Cardiac atrium fibroblast (primary cell): ENCODE measurements around the gene CATSPERZ. TPM values are rescaled to one million over a fixed set of nuclear protein-coding genes. Genes with fewer than 3 reads are reported as not detected.

Experiments
- total RNA-seq: library from RNA; depleted of rRNA; stranded (reverse); fragments of >200 nt; gene quantifications from 2 replicates; pipeline ENCODE4 v1.2.3, GENCODE V29; 2015

The CATSPERZ gene, protein sequence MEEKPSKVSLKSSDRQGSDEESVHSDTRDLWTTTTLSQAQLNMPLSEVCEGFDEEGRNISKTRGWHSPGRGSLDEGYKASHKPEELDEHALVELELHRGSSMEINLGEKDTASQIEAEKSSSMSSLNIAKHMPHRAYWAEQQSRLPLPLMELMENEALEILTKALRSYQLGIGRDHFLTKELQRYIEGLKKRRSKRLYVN
- total RNA-seq = not detected in 2 replicates

DNA sequence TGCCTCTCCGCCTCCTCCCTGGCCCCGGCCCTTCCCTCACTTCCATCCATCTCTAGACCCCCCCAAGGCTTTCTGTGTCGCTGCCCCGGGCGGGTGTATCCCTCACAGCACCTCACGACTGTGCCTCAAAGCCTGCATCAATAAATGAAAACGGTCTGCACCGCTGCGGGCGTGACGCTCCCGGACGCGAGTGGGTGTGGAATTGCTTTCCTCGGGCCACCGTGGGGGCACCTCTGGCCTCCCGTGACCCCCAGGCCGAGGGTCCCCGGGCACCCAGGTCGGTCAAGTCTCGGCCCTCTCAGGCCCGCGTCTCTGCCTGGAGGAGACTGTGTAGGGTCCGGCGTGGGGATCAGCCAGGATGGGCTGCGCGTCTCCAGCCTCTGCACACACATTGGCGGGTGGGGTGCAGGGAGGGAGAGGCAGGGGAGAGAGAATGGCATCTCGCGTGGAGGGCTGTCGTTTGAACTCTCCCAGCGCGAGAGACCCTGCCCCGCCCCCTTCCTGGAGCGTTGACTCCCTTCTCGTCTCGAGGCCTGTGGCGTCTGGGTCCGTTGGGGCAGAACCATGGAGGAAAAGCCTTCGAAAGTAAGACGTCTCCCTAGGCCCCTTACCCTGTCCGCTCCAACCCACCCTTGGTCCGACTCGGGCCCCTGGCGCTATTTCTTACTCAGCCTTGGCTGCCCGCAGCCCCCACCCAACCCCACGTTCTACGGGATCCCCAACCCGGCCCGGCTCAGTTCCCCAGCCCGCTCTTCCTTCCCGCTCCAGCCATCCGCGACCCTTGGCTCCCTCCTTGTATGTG lies at the start of gene CATSPERZ:
TSS of gene CATSPERZ (plus strand) at position 512 of the 802 bp plus-strand sequence. CDS start at position 565, 53 bp downstream.

GRCh38 chr11:64251016-64251752 lies 49.0 kb upstream of the CATSPERZ start, which contains the start of gene PLCB3:
TSS of gene PLCB3 (plus strand) at chr11:64251530. CDS start at chr11:64251650, 120 bp downstream.

GRCh38 chr11:64284048-64284961 lies 15.9 kb upstream of the CATSPERZ start, which contains the start of gene BAD:
TSS of gene BAD (minus strand) at chr11:64284665. CDS start at chr11:64284368, 297 bp downstream.

GRCh38 chr11:64284962-64285884 lies 14.9 kb upstream of the CATSPERZ start, which contains the start of gene GPR137:
TSS of gene GPR137 (plus strand) at chr11:64285848. CDS start at chr11:64286525, 677 bp downstream.

DNA sequence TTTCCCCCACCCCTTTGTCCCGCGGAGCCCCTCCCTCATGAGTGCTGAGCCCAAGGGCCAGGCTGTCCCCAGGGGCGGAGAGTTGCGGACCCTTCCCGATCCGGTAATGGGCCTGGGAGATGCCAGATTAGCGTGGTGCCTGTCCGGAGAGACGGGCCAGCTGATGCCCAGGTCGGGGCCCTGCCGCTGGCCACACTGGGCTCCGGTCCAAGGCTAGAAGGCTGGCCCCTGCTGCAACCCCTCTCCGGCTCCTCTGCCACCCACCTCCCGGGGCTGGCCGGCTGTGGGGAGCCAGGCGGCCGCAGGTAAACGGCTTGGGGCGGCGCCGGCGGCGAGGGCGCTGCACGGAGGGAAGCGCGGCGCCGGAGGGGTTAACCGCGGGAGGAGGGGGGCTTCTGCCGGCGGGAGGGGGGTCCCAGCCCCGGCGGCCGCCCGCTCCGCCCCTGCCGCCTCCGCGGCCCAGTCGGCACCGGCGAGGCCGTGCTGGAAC lies 8.9 kb upstream of the CATSPERZ start, which contains the start of gene KCNK4:
TSS of gene KCNK4 (plus strand) at position 41 of the 490 bp plus-strand sequence. CDS start 1,717 bp downstream, outside the sequence.

GRCh38 chr11:64305075-64305690 lies 5.0 kb downstream of the CATSPERZ start, which contains the start of gene ESRRA:
TSS of gene ESRRA (plus strand) at chr11:64305524. CDS start at chr11:64307180, 1,656 bp downstream.

DNA sequence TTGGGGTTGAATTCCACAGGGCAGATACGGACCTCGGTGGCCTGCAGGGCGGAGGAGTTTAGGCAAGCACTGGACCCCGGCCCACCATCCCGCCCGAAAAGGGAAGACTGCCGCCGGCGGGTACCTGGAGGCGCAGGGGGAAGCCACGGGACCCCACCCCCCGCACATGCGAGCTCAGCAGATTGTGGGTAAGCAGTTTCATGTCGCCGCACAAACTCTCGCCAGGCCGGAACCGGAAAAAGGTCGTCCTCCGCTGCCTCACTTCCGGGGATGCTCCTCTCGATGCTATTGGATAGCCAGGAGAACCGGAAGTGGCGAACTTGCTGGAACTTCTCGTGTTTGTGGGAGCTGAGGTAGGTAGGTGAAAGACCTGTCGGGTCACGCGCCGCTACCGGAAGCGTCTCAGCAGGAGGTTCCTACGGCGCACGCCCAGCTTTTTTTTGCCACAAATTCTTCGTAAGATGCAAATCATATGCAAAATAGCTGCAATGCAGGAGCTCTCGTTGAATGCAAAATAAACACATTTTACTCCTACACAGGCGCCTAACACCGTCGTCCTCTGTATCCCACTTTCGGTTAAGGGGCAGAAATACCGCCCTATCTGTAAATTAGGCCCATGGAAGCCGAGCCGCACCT lies 17.3 kb downstream of the CATSPERZ start, which contains the start of gene TRMT112:
TSS of gene TRMT112 (minus strand) at position 235 of the 636 bp plus-strand sequence. CDS start at position 202, 33 bp downstream.

DNA sequence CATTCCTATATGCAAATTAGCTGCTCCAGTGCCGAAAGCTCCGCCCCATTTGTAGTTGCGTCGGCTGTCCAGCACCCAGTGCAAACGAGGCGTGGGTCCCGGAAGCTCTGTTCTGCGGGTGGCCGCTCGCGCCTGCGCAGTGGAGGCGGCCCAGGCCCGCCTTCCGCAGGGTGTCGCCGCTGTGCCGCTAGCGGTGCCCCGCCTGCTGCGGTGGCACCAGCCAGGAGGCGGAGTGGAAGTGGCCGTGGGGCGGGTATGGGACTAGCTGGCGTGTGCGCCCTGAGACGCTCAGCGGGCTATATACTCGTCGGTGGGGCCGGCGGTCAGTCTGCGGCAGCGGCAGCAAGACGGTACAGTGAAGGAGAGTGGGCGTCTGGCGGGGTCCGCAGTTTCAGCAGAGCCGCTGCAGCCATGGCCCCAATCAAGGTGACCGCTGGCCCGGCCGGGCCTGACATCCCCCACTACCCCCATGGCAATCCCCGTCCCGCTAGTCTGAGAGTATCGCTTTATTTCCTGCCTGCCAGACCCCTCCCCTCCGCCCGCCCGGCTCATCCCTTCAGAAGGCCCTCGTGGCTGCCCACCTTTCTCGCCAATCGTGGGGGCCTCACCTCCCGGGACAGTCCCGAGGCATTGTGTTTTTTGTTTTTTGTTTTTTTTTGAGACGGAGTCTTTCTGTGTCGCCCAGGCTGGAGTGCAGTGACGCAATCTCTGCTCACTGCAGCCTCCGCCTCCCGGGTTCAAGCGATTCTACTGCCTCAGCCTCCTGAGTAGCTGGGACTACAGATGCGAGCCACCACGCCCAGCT lies 18.0 kb downstream of the CATSPERZ start, which contains the start of gene PRDX5:
TSS of gene PRDX5 (plus strand) at position 161 of the 805 bp plus-strand sequence. CDS start at position 256, 95 bp downstream.

GRCh38 chr11:64339754-64340408 lies 39.7 kb downstream of the CATSPERZ start, which contains the start of gene CCDC88B:
TSS of gene CCDC88B (plus strand) at chr11:64340204. CDS start at chr11:64340267, 63 bp downstream.

Other genes starting within 250 kb of the CATSPERZ start
- 13.1 and 16.1 TPM in 2 replicates for gene MACROD1, start 134.2 kb upstream of the CATSPERZ start, total RNA-seq
- 116 and 128 TPM in 2 replicates for gene STIP1, start 114.2 kb upstream of the CATSPERZ start, total RNA-seq
- gene FERMT3, start 93.6 kb upstream of the CATSPERZ start, total RNA-seq = 9.2 and 13.1 TPM in 2 replicates
- 87.0 and 88.8 TPM in 2 replicates for gene TRPT1, start 74.2 kb upstream of the CATSPERZ start, total RNA-seq
- gene NUDT22, start 74.1 kb upstream of the CATSPERZ start, total RNA-seq = 54.9 and 70.6 TPM in 2 replicates
- gene DNAJC4, start 69.8 kb upstream of the CATSPERZ start, total RNA-seq = 8.3 and 30.5 TPM in 2 replicates
- 31.3 and 47.3 TPM in 2 replicates for gene VEGFB, start 65.8 kb upstream of the CATSPERZ start, total RNA-seq
- gene FKBP2, start 59.3 kb upstream of the CATSPERZ start, total RNA-seq = 71.8 and 82.0 TPM in 2 replicates
- 200 and 229 TPM in 2 replicates for gene PPP1R14B, start 53.4 kb upstream of the CATSPERZ start, total RNA-seq
- gene PLCB3, start 48.8 kb upstream of the CATSPERZ start, total RNA-seq = 37.4 and 38.3 TPM in 2 replicates
- 81.2 and 101 TPM in 2 replicates for gene BAD, start 15.7 kb upstream of the CATSPERZ start, total RNA-seq
- 31.2 and 50.1 TPM in 2 replicates for gene GPR137, start 14.5 kb upstream of the CATSPERZ start, total RNA-seq
- gene KCNK4, start 9.1 kb upstream of the CATSPERZ start, total RNA-seq = not detected in 2 replicates
- 39.2 and 43.6 TPM in 2 replicates for gene ESRRA, start 5.2 kb downstream of the CATSPERZ start, total RNA-seq
- gene TRMT112, start 17.2 kb downstream of the CATSPERZ start, total RNA-seq = 186 and 201 TPM in 2 replicates
- 351 and 374 TPM in 2 replicates for gene PRDX5, start 17.8 kb downstream of the CATSPERZ start, total RNA-seq
- 2.4 TPM in 1 of 2 replicates, not detected in the other for gene CCDC88B, start 39.8 kb downstream of the CATSPERZ start, total RNA-seq
- gene RPS6KA4, start 58.8 kb downstream of the CATSPERZ start, total RNA-seq = 42.6 and 61.0 TPM in 2 replicates